Measurements from ENCODE around the gene COMMD1.
"Not testable (repeated sequence)": the region's sequence is repeated elsewhere in the genome, so short reads cannot be mapped to it uniquely, and the experiment has no call there.

The COMMD1 gene

DNA sequence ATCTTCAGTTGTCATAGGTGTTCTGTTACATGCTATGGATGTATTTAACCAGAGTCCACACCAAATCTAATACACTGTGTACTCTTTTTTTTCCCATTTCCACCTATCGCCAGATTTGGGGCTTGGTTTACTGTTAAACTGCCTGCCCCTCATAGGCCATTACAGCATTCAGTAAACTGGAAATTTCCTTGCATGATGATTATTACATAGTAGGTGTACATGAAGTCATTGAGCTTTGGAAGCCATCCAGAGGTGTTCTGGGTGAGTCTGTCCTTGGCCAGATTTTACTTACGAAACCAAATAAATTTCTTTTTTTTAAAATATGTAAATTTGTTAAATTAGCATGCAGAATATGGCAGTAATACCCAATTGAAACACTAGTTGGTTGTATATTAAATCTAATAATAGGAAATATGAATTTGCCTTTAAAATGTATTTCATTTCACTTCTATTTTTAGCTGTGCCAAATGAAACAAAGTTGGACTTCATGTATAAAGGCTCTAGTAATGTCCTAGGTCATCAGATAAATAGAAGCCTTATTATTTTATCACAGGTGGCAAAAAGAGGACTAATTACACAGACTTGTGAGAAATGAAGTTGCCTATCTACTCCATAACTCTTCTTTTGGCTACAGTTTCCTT is 60.7 kb downstream of the COMMD1 start:
- no peak for DNase-seq

DNA sequence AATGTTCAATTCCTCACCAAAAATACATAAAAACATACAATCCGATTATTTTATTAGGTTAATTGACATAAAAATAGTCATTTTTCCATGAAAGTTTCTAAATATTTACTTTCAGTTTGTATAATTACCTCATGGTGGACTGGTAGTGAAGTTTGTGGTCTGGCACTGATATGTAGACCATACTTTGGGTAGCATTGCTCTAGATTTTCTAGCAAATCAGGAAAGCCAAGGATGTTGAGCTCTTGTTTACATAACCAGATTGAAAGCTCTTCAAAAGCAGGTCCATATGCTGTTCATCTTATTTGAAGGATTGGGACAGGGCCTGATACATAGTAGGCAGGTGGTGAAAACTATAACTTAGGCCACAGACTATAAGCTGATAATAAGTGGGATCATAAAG is 61.8 kb downstream of the COMMD1 start:
- no peak for DNase-seq

DNA sequence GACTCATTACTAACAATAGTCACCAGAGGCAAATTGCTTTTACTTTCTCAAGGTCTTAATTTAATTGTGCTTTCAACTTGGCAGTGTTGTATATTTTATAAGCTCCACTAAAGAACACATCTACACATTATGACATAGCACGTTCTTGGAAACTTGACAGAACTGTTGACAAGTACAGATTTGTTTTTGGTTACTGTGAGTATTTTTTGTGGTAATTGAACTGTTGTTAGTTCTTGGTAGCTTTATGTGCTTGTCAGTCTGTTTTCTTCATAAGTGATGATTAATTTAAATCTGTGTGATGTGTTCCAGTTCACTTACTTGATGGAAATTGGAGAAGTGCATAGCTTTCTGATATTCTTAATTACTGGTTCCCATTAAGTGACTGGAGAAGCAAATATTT is 63.9 kb downstream of the COMMD1 start:
- no peak for DNase-seq

DNA sequence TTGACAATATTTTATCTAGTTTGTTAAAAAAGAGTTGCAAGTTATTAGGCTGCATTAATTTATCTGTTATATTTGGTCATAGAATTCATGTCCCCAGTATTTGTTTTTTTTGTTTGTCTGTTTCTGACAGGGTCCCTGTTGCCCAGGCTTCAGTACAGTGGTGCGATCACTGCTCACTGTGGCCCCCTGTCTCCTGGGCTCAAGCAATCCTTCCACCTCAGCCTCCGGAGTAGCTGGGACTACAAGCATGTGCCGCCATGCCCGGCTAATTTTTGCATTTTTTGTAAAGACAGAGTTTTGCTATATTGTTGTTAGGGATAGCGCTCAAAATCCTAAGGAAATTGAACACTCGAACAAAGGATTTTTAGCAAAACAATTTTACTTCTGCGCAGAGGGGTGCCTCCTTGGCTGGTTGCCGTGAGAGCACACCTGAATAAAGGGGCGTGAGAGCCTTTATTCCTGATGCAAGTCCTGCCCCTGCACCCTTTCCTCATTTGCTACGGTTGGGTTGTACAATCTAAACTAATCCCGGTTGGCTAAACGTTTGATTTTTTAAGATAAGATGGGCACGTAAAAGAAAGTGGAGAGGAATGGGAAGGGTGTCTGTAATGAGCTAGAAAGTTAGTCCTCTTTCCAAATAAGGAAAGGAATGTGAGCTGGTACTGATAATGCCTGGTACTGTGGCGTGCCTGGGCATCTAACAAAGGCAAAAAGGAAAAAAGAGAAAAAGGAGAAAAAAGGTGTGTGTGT is 65.5 kb downstream of the COMMD1 start:
- no peak for DNase-seq

DNA sequence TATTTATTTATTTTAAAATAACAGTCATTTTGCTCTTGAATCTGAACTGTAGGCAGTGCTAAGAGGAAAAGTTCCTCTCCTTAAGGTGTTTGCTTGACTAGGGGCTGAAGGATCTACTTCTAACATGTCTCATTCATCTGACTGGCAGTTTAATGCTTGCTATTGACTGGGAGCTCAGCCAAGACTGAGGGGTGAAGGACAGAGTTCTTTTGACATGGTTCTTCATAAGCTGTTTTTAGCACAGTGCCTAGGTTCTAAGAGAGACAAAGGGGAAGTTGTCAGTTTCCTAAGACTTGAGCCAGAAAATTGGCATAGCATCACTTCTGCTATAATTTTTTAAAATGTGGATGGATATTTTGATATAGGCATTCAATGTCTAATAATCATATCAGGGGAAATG is 73.0 kb downstream of the COMMD1 start:
- no peak for DNase-seq

DNA sequence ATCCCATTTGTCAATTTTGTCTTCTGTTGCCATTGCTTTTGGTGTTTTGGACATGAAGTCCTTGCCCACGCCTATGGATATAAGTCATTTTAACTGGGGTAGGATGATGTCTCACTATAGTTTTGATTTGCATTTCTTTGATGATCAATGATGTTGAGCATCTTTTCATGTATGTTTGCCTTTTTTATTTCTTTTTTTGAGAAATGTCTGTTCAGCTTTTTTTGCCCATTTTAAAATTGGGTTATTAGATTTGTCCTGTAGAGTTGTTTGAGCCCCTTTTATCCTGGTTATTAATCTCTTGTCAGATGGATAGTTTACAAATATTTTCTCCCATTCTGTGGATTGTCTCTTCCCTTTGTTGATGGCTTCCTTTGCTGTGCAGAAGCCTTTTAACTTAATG is 75.3 kb downstream of the COMMD1 start:
- no peak for DNase-seq

DNA sequence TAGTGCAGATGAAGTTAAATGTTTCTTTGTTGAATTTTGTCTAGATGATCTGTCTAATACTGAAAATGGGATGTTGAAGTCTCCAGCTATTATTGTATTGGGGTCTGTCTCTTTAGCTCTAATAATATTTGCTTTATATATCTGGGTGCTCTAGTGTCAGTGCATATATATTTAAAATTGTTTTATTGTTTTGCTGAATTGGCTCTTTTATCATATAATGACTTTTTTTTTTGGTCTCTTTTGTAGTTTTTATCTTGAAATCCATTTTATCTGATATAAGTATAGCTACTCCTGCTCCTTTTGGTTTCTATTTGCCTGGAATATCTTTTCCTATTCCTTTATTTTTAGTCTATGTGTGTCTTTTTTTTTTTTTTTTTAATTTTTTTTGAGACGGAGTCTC is 79.2 kb downstream of the COMMD1 start:
- no peak for DNase-seq

DNA sequence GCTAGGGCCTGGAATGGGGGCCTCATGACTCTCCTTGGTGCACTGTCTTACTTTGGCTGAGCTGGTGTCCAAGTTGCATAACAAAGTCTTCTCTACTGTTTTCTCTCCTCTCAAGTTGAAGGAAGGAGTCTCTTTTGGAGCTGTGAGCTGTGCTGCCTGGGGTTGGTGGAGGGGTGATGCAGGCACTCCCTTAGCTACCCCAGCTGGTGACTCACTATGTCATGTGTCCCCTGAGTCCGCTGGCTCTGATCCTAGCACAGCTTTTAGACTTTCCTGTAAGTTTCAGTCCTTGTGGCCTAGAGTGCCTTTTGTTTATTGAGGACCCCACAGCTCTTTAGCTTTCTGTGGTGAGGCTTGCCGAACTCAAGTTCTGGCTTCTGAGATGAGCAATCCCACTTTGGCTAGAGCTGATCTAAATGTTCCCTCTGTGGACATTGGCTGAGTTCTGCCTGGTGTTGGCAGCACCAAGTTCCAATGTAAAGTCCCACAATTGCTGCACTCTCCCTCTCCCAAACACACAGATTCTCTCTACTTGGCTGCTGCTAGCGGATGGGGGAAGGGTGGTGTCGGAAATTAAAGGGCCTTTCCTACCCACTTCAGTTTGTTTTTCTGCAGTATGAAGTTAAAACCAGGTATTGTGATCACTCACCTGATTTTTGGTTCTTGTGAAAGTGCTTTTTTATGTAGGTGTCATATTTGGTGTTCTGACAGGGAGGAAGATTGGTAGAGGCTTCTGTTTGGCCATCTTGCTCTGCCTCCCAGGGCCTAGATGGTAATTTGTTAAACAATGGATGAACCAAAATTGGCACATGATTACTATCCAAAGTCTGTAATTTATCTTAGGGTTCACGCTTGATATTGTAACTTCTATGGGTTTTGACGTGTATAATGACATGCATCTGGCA is 83.2 kb downstream of the COMMD1 start:
- DNase-seq = no peak

DNA sequence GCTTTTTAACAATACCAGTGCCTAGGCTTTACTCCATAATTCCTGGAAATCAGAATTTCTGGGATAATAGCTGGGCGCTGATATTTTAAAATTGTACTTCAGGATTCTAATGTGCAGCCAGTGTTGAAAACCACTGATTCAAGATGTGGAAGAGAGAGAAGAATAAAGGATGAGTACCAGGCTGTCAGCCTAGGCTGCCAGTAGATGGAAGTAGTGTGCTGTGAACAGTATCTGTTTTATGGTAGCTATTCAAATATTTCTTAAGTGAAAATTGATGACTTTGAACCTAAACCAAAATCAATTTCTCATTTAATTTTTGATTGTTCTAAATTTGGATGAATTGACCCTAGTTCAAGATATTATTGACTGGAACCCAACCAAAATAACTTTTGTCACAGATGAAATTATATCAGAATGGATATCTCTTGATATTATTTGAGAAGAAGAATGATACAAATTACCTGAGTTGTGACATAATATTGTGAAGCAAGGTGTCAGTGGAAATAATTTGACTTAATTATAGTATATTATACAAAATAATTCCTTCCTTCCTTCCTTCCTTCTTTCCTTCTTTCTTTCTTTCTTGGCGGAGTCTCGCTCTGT is 88.0 kb downstream of the COMMD1 start:
- DNase-seq = peak in 1 of 2 experiments; percentile 7

DNA sequence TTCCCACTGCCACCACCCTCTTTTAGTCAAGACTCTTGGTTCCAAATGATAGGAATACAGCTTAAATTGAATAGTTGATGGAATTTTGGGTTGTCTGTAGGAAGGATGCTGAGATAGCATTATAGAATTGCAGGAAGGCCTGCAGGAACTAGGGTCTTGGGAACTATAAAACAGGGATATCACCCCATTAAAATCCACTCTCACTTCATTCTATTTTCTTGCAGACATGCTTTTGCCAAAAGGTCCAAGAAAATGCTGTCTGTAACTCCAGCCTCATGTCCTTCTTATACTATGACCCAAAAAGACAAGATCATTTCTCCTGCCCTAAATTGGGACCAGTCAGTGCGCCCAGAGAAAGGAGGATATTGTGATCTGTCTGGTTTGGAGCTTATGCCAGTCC is 89.1 kb downstream of the COMMD1 start:
- no peak for DNase-seq

DNA sequence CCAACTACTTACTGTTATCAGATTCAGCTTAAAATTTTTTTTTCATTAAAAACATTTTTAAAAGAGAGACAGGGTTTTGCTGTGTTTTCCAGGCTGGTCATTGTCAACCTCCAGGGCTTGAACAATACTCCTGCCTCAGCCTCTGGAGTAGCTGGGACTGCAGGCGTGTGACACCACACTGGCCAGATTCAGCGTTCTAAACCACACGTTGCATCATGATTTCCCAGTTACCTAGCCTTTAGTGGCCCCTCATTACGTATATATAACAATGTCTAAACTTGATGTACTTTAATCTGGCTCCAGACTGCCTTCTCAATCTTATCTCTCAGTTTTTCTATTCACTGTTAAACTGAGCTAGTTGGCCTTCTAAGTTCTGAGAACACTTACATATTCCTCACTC is 89.6 kb downstream of the COMMD1 start:
- no peak for DNase-seq

DNA sequence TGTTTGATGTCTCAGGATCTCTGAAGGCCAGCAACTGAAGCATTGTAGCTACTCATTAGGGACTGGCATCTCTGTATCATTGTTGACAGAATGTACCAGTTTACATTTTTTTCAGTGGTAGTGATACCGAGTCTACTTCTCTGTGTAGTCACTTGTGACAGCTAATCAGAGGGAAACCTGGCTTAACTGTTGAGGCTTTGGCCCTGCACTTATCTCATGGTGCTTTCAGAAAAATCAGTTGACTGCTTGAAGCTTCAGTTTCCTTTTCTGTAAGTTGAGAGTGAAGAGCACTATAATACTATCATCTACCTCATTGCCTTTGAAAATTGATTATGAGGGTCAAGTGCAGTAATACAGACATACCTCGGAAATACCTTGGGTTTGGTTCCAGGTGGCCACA is 90.0 kb downstream of the COMMD1 start:
- no peak for DNase-seq

DNA sequence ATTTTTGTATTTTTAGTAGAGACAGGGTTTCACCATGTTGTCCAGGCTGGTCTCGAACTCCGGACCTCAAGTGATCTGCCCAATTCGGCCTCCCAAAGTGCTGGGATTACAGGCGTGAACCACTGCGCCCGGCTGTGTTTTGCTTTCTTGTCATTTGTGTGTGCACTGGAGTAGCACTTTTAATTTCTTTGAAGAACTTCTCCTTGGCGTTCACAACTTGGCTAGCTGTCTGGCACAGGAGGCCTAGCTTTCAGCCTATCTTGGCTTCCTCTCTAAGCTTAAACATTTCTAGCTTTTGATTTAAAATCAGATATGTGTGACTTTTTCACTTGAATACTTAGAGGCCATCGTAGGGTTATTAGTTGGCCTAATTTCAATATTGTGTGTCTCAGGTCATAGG is 93.0 kb downstream of the COMMD1 start:
- no peak for DNase-seq

DNA sequence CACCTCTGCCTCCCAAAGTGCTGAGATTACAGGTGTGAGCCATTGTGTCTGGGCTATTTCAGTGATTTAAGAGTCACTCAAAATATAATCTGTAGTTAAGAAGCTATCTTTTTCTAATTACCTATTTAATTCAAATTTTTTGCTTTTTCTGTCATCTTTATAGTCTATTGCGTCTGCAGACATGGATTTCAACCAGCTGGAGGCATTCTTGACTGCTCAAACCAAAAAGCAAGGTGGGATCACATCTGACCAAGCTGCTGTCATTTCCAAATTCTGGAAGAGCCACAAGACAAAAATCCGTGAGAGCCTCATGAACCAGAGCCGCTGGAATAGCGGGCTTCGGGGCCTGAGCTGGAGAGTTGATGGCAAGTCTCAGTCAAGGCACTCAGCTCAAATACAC is 95.1 kb downstream of the COMMD1 start:
- no peak for DNase-seq

DNA sequence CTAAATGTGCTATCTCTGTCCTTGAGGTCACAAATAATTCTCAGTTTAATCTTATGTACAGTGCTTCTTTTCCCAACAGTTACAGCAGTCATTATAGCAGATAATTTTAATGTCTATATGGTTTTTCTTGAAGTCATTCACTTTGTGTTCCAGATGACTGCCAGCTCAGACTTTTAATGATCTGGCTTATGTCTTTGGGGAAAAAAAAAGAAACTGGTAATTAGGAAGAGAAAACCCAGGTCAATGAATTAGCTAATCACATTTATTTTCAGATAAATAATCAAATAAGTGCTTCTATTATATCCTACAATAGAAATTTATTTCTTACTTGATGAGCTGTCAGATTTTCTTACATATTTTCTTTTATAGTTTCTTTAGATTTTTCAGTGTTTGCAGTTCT is 96.0 kb downstream of the COMMD1 start:
- DNase-seq = no peak

DNA sequence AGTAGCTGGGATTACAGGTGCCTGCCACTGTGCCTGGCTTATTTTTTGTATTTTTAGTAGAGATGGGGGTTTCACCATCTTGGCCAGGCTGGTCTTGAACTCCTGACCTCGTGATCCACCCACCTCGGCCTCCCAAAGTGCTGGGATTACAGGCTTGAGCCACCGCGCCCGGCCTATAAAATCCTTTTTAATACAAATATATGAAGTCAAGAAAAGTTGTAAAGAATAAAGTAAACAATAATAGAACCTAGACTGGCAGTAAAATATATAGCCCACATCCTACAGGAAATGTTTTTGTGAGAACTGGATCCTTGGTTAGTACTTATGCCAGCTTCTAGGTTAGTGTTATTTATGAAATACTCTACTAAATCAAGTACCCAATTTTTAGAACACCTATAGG is 99.0 kb downstream of the COMMD1 start:
- DNase-seq = not testable (repeated sequence)

DNA sequence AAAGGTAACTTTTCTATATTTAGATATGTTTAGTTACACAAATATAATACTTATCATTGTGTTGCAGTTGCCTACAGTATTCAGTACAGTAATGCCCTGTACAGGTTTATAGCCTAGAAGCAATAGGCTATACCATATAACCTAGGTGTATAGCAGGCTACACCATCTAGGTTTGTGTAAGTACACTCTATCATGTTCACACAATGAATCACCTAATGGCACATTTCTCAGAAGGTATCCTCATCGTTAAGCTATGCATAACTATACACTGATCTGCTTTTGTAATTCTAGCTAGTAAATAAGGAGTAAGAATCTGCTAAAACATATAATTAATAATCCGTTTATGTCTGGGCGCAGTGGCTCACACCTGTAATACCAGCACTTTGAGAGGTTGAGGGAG is 102.1 kb downstream of the COMMD1 start:
- no peak for DNase-seq

DNA sequence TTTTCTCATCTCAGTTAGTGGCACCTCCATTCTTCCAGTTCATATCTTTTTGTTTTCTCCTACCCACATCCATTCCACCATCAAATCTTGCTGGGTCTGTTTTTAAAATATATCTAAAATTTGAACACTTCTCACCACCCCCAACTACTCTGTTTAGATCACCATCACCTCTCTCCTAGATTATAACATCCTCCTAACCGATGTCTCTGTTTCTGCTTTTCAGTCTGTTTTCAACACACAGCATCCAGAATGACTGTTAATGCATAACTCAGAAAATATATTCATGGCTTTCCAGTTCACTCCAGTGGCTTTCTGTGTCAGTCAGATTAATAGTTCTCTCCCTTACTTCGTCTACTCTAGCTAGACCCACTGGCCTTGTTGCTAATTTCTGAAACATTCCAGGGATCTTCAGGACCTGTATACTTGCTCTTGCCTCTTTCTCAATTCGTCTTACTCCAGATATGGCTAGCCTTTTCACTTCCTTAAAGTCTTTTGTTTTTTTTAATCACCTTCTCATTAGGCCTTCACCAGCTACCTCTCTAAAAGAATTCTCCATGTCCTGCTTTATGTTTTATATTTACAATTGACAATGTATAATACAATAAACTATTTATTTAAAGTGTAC is 105.3 kb downstream of the COMMD1 start:
- no peak for DNase-seq

DNA sequence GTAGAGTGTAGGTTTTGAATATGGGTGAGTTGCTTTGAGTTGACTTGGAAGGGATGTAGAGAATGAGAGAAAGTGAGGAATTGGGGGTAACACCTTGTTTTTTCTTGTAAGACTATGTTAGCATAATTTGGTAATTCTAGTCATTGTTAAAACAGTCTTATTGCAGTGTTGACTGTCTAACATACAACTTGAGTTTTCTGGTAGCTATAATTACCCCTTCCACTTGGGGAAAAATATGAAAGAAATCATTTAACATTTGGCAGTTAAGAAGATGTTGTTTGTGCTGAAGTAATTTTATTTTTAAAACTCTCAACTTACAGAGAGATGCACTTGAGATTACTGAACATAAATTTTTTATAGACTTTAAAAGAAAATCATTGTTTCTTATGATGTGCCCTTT is 108.2 kb downstream of the COMMD1 start:
- no peak for DNase-seq

DNA sequence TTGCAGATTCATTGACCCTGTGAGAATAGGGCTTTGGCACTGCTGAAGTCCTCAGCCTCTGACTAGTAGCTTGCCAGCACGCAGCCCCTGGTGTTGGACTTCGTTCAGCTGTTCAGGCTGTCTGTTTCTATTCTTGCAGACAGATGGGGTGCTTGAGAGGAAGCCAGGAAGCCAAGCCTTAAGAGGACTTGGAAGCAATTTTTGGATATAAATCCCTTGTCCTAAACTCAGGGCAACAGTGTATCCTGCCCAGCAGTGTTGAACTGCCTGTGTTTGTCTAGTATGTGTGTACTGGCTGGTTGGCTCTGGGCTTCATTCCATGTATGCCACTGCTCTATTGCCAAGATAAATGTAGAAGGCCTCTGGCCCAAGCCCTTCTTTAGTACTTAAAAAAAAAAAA is 108.6 kb downstream of the COMMD1 start:
- no peak for DNase-seq

DNA sequence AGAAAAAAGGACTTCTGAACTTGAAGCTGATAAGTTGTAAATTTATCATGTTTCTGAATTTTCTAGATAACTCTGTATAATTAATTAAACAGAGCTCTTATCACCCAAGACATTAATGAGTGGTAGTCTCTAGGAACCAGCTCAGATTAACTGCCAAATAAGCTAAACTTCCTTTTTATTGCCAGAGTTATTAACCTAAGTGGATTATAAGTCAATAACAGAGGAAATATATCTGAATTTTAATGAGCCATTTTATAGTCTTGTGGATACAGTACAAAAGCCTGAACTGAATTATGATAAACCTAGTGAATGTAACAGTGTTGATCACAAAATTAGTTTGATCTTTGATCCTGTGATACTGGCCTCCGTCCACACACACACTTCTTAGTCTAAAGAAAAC is 111.5 kb downstream of the COMMD1 start:
- DNase-seq = no peak

DNA sequence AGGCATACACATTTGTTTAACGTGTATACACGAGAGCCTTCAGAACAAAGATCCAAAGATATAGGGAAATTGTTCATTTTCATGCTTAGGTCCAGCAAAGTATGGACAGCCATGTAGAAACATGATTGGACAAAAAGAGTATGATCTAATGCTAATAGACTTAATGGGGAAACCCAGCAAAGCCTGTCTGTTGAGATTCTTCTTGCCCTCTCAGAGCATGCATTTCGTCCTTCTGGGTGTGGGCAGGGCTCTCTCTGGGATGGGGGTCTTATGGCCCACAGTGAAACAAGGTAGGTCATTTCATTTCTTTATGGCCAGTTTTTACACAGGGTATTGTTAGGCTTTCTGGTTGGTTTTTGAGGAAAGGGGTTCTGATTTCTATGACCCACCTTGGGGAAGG is 124.4 kb downstream of the COMMD1 start:
- DNase-seq = no peak

DNA sequence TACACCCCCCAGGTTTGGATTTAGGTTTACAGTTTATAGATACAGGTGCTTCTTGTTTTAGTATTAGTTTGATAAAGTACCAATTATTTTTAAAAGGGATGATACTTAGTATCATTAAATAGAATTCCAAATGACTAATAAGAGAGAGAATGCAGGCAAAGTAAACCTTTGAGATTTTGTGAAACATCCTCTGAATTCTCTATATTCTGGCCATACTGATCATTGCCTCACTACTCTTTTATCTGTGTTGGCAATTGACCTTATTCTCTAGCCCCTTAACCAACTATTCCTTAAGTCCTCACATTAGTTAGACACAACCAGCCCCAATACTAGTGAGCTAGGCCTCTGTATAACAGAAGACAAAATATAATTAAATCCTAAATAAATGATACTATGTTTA is 125.4 kb downstream of the COMMD1 start:
- DNase-seq = no peak

Measured in NCI-H1930 (cell line).